Measurements from ENCODE around the gene DACH2. TPM values are rescaled to one million over a fixed set of nuclear protein-coding genes. Genes with fewer than 3 reads are reported as not detected.

Gene DACH2
- total RNA-seq, 1 donor from 2014 or later = not detected

GRCh38 chrX:86806786-86807185 is 658.5 kb downstream of the DACH2 start:
- no peak for DNase-seq (ENCODE audit: low spot score)

DNA sequence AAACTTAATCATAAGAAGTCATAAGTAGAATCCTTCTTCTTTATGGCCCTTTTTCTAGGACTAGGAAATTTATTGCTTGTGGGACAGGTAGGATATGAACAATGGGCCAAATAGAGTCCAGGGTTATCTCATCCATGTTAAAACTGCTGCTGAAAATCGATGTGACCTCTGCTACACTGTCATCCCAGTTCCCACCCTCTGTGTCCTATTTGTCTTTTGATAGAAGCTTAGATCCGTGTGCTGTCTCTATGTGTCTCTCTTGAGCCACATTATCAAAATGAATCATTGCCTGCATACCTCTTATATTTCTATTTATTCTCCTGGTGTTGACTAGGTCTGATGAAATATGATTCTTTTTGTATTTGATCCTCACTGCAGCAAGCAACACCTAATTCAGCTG is 661.4 kb downstream of the DACH2 start:
- DNase-seq (ENCODE audit: low spot score) = no peak

- DNase-seq (ENCODE audit: low spot score) = no peak
These were observed 681.5 kb downstream of the DACH2 start for GRCh38 chrX:86829786-86830185.

DNA sequence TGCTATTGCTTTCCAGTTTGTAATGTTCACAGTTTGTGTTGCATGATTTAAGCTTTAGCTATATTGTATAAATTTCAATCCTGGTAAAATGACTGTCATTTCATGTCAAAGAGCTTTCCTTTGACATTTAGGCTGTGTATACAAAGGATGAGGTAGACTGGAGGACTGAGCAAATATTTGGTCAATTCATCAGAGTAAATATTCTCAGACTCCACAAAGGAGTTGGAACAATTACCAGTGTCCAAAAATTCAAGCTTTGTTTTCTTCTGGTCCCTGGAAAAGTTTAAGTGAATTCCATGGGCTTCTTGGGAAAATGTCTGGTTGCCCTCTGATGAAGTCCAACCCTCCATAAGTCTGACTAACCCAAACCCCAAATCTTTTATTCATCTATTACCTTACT is 682.4 kb downstream of the DACH2 start:
- DNase-seq (ENCODE audit: low spot score) = no peak

GRCh38 chrX:86845101-86845500 is 696.9 kb downstream of the DACH2 start:
- no peak for DNase-seq (ENCODE audit: low spot score)

Other genes starting within 250 kb of the DACH2 start
- 15.3 TPM for gene CHM, start 100.9 kb upstream of the DACH2 start, total RNA-seq

Data from mucosa of gallbladder (tissue), 1 donor.